Panc1 (cell line): ENCODE results near the gene HDAC1. TPM values are rescaled to one million over a fixed set of nuclear protein-coding genes. Genes with fewer than 3 reads are reported as not detected.
A peak's percentile ranks its signal among the peaks of the same experiment; 100 is the strongest.

Source experiments
- ATAC-seq: fragments of 200-7000 bp; cut with Tn5 transposase; 2 replicates; pipeline ENCODE4 v1.9.1; 2020; ENCODE audit warnings: mild to moderate bottlenecking, moderate library complexity
- BruUV-seq: library from RNA; stranded (reverse); fragments of 400-500 nt; replicated peaks from 2 replicates; lab custom pipeline; 2021; lab: Mats Ljungman, UMichigan
- CTCF ChIA-PET: fragments of 300-600 bp; sonication (Branson Sonifier 250); formaldehyde crosslinking; loops from one replicate; lab custom pipeline; 2022; ENCODE audit warnings: antibody characterized with exemption; lab: Charles Lee
- POLR2A ChIA-PET: fragments of 300-600 bp; sonication (Branson Sonifier 250); formaldehyde crosslinking; loops from one replicate; lab custom pipeline; 2022; ENCODE audit warnings: antibody characterized with exemption; lab: Charles Lee
- DNase-seq: peaks from one replicate; pipeline ENCODE4 v3.0.0-alpha.2; 2010; ENCODE audit warnings: low read depth, low spot score
- H3K27ac ChIP-seq: 2 replicates; pipeline ENCODE4 v1.5.1; 2011; ENCODE audit warnings: mild to moderate bottlenecking, low read length, inconsistent platforms
- H3K27me3 ChIP-seq: fragments of 200-500 bp; sonication (Bioruptor generic); 2 replicates; pipeline ENCODE4 v1.6.0; 2014; ENCODE audit warnings: low read length, inconsistent platforms; ENCODE audit not compliant: control insufficient read depth, insufficient read depth
- H3K36me3 ChIP-seq: fragments of 200-500 bp; sonication (Bioruptor generic); 2 replicates; pipeline ENCODE4 v1.5.1; 2014; ENCODE audit warnings: inconsistent platforms, mild to moderate bottlenecking, low read length, moderate library complexity; ENCODE audit not compliant: control insufficient read depth, insufficient read depth
- H3K4me1 ChIP-seq: 2 replicates; pipeline ENCODE4 v1.5.1; 2011; ENCODE audit warnings: inconsistent platforms, mild to moderate bottlenecking, low read length, moderate library complexity; ENCODE audit not compliant: control insufficient read depth, insufficient read depth
- H3K4me3 ChIP-seq, 2 experiments: 2 replicates each; pipeline ENCODE4 v1.5.1; 2011 to 2012; ENCODE audit warnings: low read depth in 2 of 2, low read length in 2 of 2, mild to moderate bottlenecking in 2 of 2, inconsistent platforms in 1 of 2, moderate library complexity in 1 of 2
- H3K9me3 ChIP-seq: fragments of 200-500 bp; sonication (Bioruptor generic); 2 replicates; pipeline ENCODE4 v1.5.1; 2014; ENCODE audit warnings: low read depth, mild to moderate bottlenecking, inconsistent platforms, low read length, moderate library complexity; ENCODE audit not compliant: control insufficient read depth, insufficient read depth
- POLR2AphosphoS5 ChIP-seq: IDR thresholded peaks from 2 replicates; pipeline ENCODE4 v1.6.1; 2012; ENCODE audit warnings: mild to moderate bottlenecking, low read depth, low read length, moderate library complexity
- REST ChIP-seq, 2 experiments: IDR thresholded peaks; 2 replicates each; pipeline ENCODE4 v1.6.1; 2011 to 2012; ENCODE audit warnings: low read depth in 2 of 2, control low read depth in 1 of 2, low read length in 1 of 2, mild to moderate bottlenecking in 1 of 2, moderate library complexity in 1 of 2; ENCODE audit not compliant: insufficient read depth in 1 of 2
- SIN3A ChIP-seq: IDR thresholded peaks from 2 replicates; pipeline ENCODE4 v1.6.1; 2012; ENCODE audit warnings: low read depth, mild to moderate bottlenecking, low read length, moderate library complexity, borderline replicate concordance; ENCODE audit not compliant: insufficient read depth
- TCF7L2 ChIP-seq: IDR thresholded peaks from 2 replicates; pipeline ENCODE4 v1.6.1; 2011; ENCODE audit warnings: mild to moderate bottlenecking, low read depth, low read length, inconsistent platforms
- in situ Hi-C: cut with HindIII; loops from 2 replicates; pipeline ENCODE4 v1.10.0; 2016; ENCODE audit warnings: low sequenced_read_pairs, low pct_unique_long_range_greater_than_20kb
- intact Hi-C: fragments of 100-400 bp; cut with micrococcal nuclease; formaldehyde crosslinking; loops from one replicate; pipeline ENCODE4 v1.10.0; 2022; ENCODE audit not compliant: unreplicated experiment
- total RNA-seq: library from RNA; stranded (reverse); gene quantifications from one replicate; pipeline ENCODE4 v1.2.1, GENCODE V29; 2021; ENCODE audit not compliant: unreplicated experiment
- TF ChIP-seq, protein P1 (sequence below): fragments of 450-650 bp; IDR thresholded peaks from 2 replicates; pipeline ENCODE4 v1.5.1; 2017; ENCODE audit warnings: mild to moderate bottlenecking

The HDAC1 gene
- total RNA-seq, 1 experiment from 2014 or later: 256 TPM

GRCh38 chr1:32327204-32327603 lies 35.3 kb downstream of the HDAC1 start:
- no TSS peak for BruUV-seq
- Histone ChIP-seq H3K9me3 (no peaks in the 10 kb centered on the region), H3K27ac (no peak overlapping the region), H3K4me1 (no peaks in the 10 kb centered on the region), H3K27me3 (no peaks in the 10 kb centered on the region), H3K4me3 (no peak overlapping the region), H3K36me3 (peaks cover 37% of the 10 kb centered on the region)
- in situ Hi-C loops (no loop called here), intact Hi-C loops (no loop called here)
- ATAC-seq (no peak), DNase-seq (no peak)
- CTCF ChIA-PET: no interaction called here
- POLR2A ChIA-PET: no interaction called here
- TF ChIP-seq REST (IDR thresholded peaks at IDR 0.05; ENCODE audit: insufficient read depth in 1 of 2, low read depth in 2 of 2, low read length in 1 of 2) (no peak), TCF7L2 (no peak), SIN3A (no peak), POLR2AphosphoS5 (no peak)
- TF ChIP-seq, protein P1, sequence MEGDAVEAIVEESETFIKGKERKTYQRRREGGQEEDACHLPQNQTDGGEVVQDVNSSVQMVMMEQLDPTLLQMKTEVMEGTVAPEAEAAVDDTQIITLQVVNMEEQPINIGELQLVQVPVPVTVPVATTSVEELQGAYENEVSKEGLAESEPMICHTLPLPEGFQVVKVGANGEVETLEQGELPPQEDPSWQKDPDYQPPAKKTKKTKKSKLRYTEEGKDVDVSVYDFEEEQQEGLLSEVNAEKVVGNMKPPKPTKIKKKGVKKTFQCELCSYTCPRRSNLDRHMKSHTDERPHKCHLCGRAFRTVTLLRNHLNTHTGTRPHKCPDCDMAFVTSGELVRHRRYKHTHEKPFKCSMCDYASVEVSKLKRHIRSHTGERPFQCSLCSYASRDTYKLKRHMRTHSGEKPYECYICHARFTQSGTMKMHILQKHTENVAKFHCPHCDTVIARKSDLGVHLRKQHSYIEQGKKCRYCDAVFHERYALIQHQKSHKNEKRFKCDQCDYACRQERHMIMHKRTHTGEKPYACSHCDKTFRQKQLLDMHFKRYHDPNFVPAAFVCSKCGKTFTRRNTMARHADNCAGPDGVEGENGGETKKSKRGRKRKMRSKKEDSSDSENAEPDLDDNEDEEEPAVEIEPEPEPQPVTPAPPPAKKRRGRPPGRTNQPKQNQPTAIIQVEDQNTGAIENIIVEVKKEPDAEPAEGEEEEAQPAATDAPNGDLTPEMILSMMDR: no peak

- CTCF ChIA-PET: no interaction called here
- H3K36me3 ChIP-seq: peaks cover 40% of the 10 kb centered on the region
- no peaks in the 10 kb centered on the region for H3K9me3 ChIP-seq
- ATAC-seq (no peak), DNase-seq (no peak)
- in situ Hi-C loops (no loop called here), intact Hi-C loops (no loop called here)
- POLR2A ChIA-PET: interaction anchor here (0.5 kb wide), 1 partner anchor 14 kb away, joined by 3 read pairs; no protein-coding TSS in a partner anchor
- TF ChIP-seq, protein P1: no peak
- TF ChIP-seq POLR2AphosphoS5 (no peak), TCF7L2 (no peak), REST (IDR thresholded peaks at IDR 0.05; ENCODE audit: insufficient read depth in 1 of 2, low read depth in 2 of 2, low read length in 1 of 2) (no peak), SIN3A (no peak)
- H3K27ac ChIP-seq: no peak overlapping the region
- H3K4me3 ChIP-seq: no peak overlapping the region
- TSS peak; percentile 43 for BruUV-seq
- peaks cover 21% of the 10 kb centered on the region for H3K4me1 ChIP-seq
- no peaks in the 10 kb centered on the region for H3K27me3 ChIP-seq
Measured at GRCh38 chr1:32329931-32330466, 38.1 kb downstream of the HDAC1 start.
